GM23338 (cell line): ENCODE results near the gene HEPACAM. TPM values are rescaled to one million over a fixed set of nuclear protein-coding genes. Genes with fewer than 3 reads are reported as not detected.

Experiments
- ATAC-seq: fragments of 200-7000 bp; cut with Tn5 transposase; 3 replicates; pipeline ENCODE4 v1.9.1; 2020
- DNase-seq: peaks from one replicate; pipeline ENCODE4 v3.0.0-alpha.2; 2015; ENCODE audit warnings: low spot score
- H2AFZ ChIP-seq: fragments of 200-600 bp; sonication (generic); 2 replicates; pipeline ENCODE4 v1.8.0; 2016; ENCODE audit warnings: antibody characterized with exemption, mild to moderate bottlenecking, moderate library complexity
- H3F3A ChIP-seq: fragments of 200-600 bp; sonication (generic); replicated peaks from 2 replicates; pipeline ENCODE4 v1.8.0; 2017; ENCODE audit warnings: antibody characterized with exemption, mixed run types, low read depth
- H3K27ac ChIP-seq: fragments of 200-600 bp; sonication (generic); 2 replicates; pipeline ENCODE4 v1.6.1; 2016; ENCODE audit warnings: low read depth
- H3K27me3 ChIP-seq: fragments of 200-600 bp; sonication (generic); 2 replicates; pipeline ENCODE4 v1.8.0; 2016; ENCODE audit warnings: mild to moderate bottlenecking, mixed run types, moderate library complexity; ENCODE audit not compliant: insufficient read depth
- H3K36me3 ChIP-seq: fragments of 200-600 bp; sonication (generic); 2 replicates; pipeline ENCODE4 v1.8.0; 2016; ENCODE audit warnings: mild to moderate bottlenecking; ENCODE audit not compliant: insufficient read depth
- H3K4me1 ChIP-seq: fragments of 200-600 bp; sonication (generic); 2 replicates; pipeline ENCODE4 v1.8.0; 2016; ENCODE audit warnings: mild to moderate bottlenecking, moderate library complexity; ENCODE audit not compliant: insufficient read depth
- H3K4me2 ChIP-seq: fragments of 200-600 bp; sonication (generic); 2 replicates; pipeline ENCODE4 v1.7.1; 2017; ENCODE audit warnings: mixed run types
- H3K4me3 ChIP-seq: fragments of 200-600 bp; sonication (generic); 2 replicates; pipeline ENCODE4 v1.6.1; 2016; ENCODE audit warnings: mixed run types
- H3K79me2 ChIP-seq: fragments of 200-600 bp; sonication (generic); replicated peaks from 2 replicates; pipeline ENCODE4 v1.8.0; 2017; ENCODE audit warnings: mild to moderate bottlenecking; ENCODE audit not compliant: insufficient read depth
- H3K9me2 ChIP-seq: fragments of 200-600 bp; sonication (generic); 2 replicates; pipeline ENCODE4 v1.8.0; 2017; ENCODE audit not compliant: insufficient read depth
- H4K20me1 ChIP-seq: fragments of 200-600 bp; sonication (generic); replicated peaks from 2 replicates; pipeline ENCODE4 v1.8.0; 2017; ENCODE audit warnings: mild to moderate bottlenecking; ENCODE audit not compliant: insufficient read depth
- H3K27ac Mint-ChIP-seq: 2 replicates; pipeline ENCODE4 v1.8.0; 2020; ENCODE audit warnings: inconsistent platforms, mild to moderate bottlenecking, moderate library complexity, mixed read lengths
- H3K27me3 Mint-ChIP-seq: 3 replicates; pipeline ENCODE4 v1.8.0; 2022; ENCODE audit warnings: low read depth, mild to moderate bottlenecking, moderate library complexity, mixed read lengths, inconsistent platforms; ENCODE audit not compliant: insufficient read depth, poor library complexity
- H3K36me3 Mint-ChIP-seq: 3 replicates; pipeline ENCODE4 v1.8.0; 2021; ENCODE audit warnings: low read depth, mild to moderate bottlenecking, inconsistent platforms, moderate library complexity, mixed read lengths
- H3K4me1 Mint-ChIP-seq: 3 replicates; pipeline ENCODE4 v1.8.0; 2020; ENCODE audit warnings: mild to moderate bottlenecking, inconsistent platforms, mixed read lengths
- H3K4me3 Mint-ChIP-seq: 3 replicates; pipeline ENCODE4 v1.8.0; 2021; ENCODE audit warnings: moderate library complexity, mild to moderate bottlenecking, inconsistent platforms, mixed read lengths
- H3K9me3 Mint-ChIP-seq: 3 replicates; pipeline ENCODE4 v1.8.0; 2020; ENCODE audit warnings: moderate library complexity, mild to moderate bottlenecking, inconsistent platforms, mixed read lengths
- CREB1 ChIP-seq: fragments of 250-450 bp; sonication (Bioruptor Pico); IDR thresholded peaks from 2 replicates; pipeline ENCODE4 v1.5.0; 2020; ENCODE audit warnings: low read depth, mild to moderate bottlenecking, moderate library complexity
- EZH2 ChIP-seq: fragments of 200-600 bp; sonication (generic); IDR thresholded peaks from one replicate; pipeline ENCODE4 v1.8.0; 2017; ENCODE audit warnings: antibody characterized with exemption, mild to moderate bottlenecking, low read depth; ENCODE audit not compliant: unreplicated experiment
- EZH2phosphoT487 ChIP-seq: fragments of 200-600 bp; sonication (generic); IDR thresholded peaks from one replicate; pipeline ENCODE4 v1.8.1; 2018; ENCODE audit warnings: antibody characterized with exemption; ENCODE audit not compliant: unreplicated experiment
- JUNB ChIP-seq: IDR thresholded peaks from one replicate; pipeline ENCODE4 v1.6.1; 2016; ENCODE audit warnings: antibody characterized with exemption; ENCODE audit not compliant: unreplicated experiment
- NANOG ChIP-seq: IDR thresholded peaks from 2 replicates; pipeline ENCODE4 v1.6.1; 2016; ENCODE audit warnings: antibody characterized with exemption, borderline replicate concordance
- POLR2AphosphoS5 ChIP-seq: IDR thresholded peaks from 2 replicates; pipeline ENCODE4 v1.6.1; 2016; ENCODE audit warnings: antibody characterized with exemption, low read depth
- STAT1 ChIP-seq: IDR thresholded peaks from one replicate; pipeline ENCODE4 v1.6.1; 2016; ENCODE audit warnings: antibody characterized with exemption; ENCODE audit not compliant: unreplicated experiment
- ZNF114 ChIP-seq: fragments of 250-450 bp; sonication (Bioruptor Pico); IDR thresholded peaks from 2 replicates; pipeline ENCODE4 v1.5.0; 2020; ENCODE audit warnings: mild to moderate bottlenecking, moderate library complexity
- ZNF331 ChIP-seq: fragments of 250-450 bp; sonication (Bioruptor Pico); IDR thresholded peaks from 2 replicates; pipeline ENCODE4 v1.5.0; 2020; ENCODE audit warnings: low read depth, mild to moderate bottlenecking, moderate library complexity
- polyA plus RNA-seq: library from polyadenylated mRNA; unstranded; fragments of >200 nt; fragmentation: Nextera tagmentation; extraction: Ambion mirVana; gene quantifications from 2 replicates; pipeline ENCODE4 v1.2.1, GENCODE V29; 2016
- total RNA-seq: library from RNA; depleted of rRNA; stranded (reverse); fragments of >200 nt; shearing (Covaris generic); gene quantifications from 2 replicates; pipeline ENCODE4 v1.2.3, GENCODE V29; 2014
- TF ChIP-seq, protein P1 (sequence below): IDR thresholded peaks from one replicate; pipeline ENCODE4 v1.6.1; 2018; ENCODE audit warnings: antibody characterized with exemption; ENCODE audit not compliant: unreplicated experiment
- TF ChIP-seq, protein P2 (sequence below): IDR thresholded peaks from 2 replicates; pipeline ENCODE4 v1.6.1; 2016; ENCODE audit warnings: antibody characterized with exemption
- TF ChIP-seq, protein P3 (sequence below): fragments of 250-450 bp; sonication (Bioruptor Pico); IDR thresholded peaks from 2 replicates; pipeline ENCODE4 v1.5.0; 2020; ENCODE audit warnings: mild to moderate bottlenecking, moderate library complexity
- TF ChIP-seq, protein P4 (sequence below), 2 experiments: fragments of 200-600 bp in 1 of 2; sonication (generic) in 1 of 2; conservative IDR thresholded peaks; 2 replicates each; pipeline versions ENCODE4 v1.5.1 to v1.6.1; 2016 to 2017; ENCODE audit warnings: antibody characterized with exemption in 2 of 2, low read depth in 2 of 2, mild to moderate bottlenecking in 2 of 2, moderate library complexity in 1 of 2

The HEPACAM gene
- total and polyA plus RNA-seq, 2 experiments from 2014 or later: 0.17 TPM; not detected in 1

DNA sequence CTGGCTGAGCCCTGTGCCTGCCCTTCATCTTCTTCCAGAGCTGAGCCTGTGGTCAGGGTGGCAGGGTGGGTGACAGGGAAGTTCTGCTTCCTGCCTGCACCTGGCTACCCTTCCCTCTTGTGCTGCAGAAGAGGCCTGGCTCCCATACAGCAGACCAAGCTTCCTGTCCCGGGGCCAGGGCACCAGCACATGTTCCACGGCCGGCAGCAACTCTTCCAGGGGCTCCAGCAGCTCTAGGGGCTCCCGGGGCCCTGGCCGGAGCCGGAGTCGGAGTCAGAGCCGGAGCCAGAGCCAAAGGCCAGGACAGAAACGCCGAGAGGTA, 55.6 kb downstream of the HEPACAM start:
- Histone ChIP-seq H2AFZ (no peak overlapping the region), H3K4me2 (no peak overlapping the region), H3F3A (no peaks in the 10 kb centered on the region), H3K4me1 (peaks cover 13% of the 10 kb centered on the region; the same call in 1 of the 2 replicates), H3K36me3 (no peaks in the 10 kb centered on the region), H3K79me2 (no peaks in the 10 kb centered on the region), H3K4me3 (no peak overlapping the region), H3K27ac (no peak overlapping the region), H4K20me1 (no peaks in the 10 kb centered on the region), H3K27me3 (peaks cover 21% of the 10 kb centered on the region), H3K9me2 (peaks cover 5% of the 10 kb centered on the region; the same call in 1 of the 2 replicates)
- no peaks in the 10 kb centered on the region for H3K36me3 Mint-ChIP-seq
- H3K27ac Mint-ChIP-seq: no peak overlapping the region
- H3K27me3 Mint-ChIP-seq: peaks cover 27% of the 10 kb centered on the region
- no peak for DNase-seq
- no peaks in the 10 kb centered on the region; the same call in 2 of the 3 replicates for H3K9me3 Mint-ChIP-seq
- peaks cover 26% of the 10 kb centered on the region for H3K4me1 Mint-ChIP-seq
- no peak for ATAC-seq
- no peak overlapping the region for H3K4me3 Mint-ChIP-seq
- no peak for TF ChIP-seq EZH2
- TF ChIP-seq, protein P1, sequence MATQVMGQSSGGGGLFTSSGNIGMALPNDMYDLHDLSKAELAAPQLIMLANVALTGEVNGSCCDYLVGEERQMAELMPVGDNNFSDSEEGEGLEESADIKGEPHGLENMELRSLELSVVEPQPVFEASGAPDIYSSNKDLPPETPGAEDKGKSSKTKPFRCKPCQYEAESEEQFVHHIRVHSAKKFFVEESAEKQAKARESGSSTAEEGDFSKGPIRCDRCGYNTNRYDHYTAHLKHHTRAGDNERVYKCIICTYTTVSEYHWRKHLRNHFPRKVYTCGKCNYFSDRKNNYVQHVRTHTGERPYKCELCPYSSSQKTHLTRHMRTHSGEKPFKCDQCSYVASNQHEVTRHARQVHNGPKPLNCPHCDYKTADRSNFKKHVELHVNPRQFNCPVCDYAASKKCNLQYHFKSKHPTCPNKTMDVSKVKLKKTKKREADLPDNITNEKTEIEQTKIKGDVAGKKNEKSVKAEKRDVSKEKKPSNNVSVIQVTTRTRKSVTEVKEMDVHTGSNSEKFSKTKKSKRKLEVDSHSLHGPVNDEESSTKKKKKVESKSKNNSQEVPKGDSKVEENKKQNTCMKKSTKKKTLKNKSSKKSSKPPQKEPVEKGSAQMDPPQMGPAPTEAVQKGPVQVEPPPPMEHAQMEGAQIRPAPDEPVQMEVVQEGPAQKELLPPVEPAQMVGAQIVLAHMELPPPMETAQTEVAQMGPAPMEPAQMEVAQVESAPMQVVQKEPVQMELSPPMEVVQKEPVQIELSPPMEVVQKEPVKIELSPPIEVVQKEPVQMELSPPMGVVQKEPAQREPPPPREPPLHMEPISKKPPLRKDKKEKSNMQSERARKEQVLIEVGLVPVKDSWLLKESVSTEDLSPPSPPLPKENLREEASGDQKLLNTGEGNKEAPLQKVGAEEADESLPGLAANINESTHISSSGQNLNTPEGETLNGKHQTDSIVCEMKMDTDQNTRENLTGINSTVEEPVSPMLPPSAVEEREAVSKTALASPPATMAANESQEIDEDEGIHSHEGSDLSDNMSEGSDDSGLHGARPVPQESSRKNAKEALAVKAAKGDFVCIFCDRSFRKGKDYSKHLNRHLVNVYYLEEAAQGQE: no peak
- TF ChIP-seq, protein P2, sequence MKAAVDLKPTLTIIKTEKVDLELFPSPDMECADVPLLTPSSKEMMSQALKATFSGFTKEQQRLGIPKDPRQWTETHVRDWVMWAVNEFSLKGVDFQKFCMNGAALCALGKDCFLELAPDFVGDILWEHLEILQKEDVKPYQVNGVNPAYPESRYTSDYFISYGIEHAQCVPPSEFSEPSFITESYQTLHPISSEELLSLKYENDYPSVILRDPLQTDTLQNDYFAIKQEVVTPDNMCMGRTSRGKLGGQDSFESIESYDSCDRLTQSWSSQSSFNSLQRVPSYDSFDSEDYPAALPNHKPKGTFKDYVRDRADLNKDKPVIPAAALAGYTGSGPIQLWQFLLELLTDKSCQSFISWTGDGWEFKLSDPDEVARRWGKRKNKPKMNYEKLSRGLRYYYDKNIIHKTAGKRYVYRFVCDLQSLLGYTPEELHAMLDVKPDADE: no peak
- TF ChIP-seq, protein P3, sequence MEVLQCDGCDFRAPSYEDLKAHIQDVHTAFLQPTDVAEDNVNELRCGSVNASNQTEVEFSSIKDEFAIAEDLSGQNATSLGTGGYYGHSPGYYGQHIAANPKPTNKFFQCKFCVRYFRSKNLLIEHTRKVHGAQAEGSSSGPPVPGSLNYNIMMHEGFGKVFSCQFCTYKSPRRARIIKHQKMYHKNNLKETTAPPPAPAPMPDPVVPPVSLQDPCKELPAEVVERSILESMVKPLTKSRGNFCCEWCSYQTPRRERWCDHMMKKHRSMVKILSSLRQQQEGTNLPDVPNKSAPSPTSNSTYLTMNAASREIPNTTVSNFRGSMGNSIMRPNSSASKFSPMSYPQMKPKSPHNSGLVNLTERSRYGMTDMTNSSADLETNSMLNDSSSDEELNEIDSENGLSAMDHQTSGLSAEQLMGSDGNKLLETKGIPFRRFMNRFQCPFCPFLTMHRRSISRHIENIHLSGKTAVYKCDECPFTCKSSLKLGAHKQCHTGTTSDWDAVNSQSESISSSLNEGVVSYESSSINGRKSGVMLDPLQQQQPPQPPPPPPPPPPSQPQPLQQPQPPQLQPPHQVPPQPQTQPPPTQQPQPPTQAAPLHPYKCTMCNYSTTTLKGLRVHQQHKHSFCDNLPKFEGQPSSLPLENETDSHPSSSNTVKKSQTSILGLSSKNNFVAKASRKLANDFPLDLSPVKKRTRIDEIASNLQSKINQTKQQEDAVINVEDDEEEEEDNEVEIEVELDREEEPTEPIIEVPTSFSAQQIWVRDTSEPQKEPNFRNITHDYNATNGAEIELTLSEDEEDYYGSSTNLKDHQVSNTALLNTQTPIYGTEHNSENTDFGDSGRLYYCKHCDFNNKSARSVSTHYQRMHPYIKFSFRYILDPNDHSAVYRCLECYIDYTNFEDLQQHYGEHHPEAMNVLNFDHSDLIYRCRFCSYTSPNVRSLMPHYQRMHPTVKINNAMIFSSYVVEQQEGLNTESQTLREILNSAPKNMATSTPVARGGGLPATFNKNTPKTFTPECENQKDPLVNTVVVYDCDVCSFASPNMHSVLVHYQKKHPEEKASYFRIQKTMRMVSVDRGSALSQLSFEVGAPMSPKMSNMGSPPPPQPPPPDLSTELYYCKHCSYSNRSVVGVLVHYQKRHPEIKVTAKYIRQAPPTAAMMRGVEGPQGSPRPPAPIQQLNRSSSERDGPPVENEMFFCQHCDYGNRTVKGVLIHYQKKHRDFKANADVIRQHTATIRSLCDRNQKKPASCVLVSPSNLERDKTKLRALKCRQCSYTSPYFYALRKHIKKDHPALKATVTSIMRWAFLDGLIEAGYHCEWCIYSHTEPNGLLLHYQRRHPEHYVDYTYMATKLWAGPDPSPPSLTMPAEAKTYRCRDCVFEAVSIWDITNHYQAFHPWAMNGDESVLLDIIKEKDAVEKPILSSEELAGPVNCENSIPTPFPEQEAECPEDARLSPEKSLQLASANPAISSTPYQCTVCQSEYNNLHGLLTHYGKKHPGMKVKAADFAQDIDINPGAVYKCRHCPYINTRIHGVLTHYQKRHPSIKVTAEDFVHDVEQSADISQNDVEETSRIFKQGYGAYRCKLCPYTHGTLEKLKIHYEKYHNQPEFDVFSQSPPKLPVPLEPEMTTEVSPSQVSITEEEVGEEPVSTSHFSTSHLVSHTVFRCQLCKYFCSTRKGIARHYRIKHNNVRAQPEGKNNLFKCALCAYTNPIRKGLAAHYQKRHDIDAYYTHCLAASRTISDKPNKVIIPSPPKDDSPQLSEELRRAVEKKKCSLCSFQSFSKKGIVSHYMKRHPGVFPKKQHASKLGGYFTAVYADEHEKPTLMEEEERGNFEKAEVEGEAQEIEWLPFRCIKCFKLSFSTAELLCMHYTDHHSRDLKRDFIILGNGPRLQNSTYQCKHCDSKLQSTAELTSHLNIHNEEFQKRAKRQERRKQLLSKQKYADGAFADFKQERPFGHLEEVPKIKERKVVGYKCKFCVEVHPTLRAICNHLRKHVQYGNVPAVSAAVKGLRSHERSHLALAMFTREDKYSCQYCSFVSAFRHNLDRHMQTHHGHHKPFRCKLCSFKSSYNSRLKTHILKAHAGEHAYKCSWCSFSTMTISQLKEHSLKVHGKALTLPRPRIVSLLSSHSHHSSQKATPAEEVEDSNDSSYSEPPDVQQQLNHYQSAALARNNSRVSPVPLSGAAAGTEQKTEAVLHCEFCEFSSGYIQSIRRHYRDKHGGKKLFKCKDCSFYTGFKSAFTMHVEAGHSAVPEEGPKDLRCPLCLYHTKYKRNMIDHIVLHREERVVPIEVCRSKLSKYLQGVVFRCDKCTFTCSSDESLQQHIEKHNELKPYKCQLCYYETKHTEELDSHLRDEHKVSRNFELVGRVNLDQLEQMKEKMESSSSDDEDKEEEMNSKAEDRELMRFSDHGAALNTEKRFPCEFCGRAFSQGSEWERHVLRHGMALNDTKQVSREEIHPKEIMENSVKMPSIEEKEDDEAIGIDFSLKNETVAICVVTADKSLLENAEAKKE (CRISPR knock-in tag): no peak
- TF ChIP-seq JUNB: no peak
- no peak for TF ChIP-seq ZNF114 (CRISPR knock-in tag)
- TF ChIP-seq, protein P4, sequence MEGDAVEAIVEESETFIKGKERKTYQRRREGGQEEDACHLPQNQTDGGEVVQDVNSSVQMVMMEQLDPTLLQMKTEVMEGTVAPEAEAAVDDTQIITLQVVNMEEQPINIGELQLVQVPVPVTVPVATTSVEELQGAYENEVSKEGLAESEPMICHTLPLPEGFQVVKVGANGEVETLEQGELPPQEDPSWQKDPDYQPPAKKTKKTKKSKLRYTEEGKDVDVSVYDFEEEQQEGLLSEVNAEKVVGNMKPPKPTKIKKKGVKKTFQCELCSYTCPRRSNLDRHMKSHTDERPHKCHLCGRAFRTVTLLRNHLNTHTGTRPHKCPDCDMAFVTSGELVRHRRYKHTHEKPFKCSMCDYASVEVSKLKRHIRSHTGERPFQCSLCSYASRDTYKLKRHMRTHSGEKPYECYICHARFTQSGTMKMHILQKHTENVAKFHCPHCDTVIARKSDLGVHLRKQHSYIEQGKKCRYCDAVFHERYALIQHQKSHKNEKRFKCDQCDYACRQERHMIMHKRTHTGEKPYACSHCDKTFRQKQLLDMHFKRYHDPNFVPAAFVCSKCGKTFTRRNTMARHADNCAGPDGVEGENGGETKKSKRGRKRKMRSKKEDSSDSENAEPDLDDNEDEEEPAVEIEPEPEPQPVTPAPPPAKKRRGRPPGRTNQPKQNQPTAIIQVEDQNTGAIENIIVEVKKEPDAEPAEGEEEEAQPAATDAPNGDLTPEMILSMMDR (conservative IDR thresholded peaks at IDR 0.05; ENCODE audit: low read depth in 2 of 2): no peak
- no peak for TF ChIP-seq EZH2phosphoT487
- no peak for TF ChIP-seq ZNF331 (CRISPR knock-in tag)
- TF ChIP-seq NANOG: no peak
- TF ChIP-seq CREB1 (CRISPR knock-in tag): no peak
- TF ChIP-seq POLR2AphosphoS5: no peak
- no peak for TF ChIP-seq STAT1
